NCI-H2107 (cell line): Measurements from ENCODE around the gene PFN2.
"Not testable (repeated sequence)": the region's sequence is repeated elsewhere in the genome, so short reads cannot be mapped to it uniquely, and the experiment has no call there.

Experiments used
- DNase-seq: peaks from one replicate; lab custom pipeline; 2025; lab: John Stamatoyannopoulos, UW

PFN2 gene

DNA sequence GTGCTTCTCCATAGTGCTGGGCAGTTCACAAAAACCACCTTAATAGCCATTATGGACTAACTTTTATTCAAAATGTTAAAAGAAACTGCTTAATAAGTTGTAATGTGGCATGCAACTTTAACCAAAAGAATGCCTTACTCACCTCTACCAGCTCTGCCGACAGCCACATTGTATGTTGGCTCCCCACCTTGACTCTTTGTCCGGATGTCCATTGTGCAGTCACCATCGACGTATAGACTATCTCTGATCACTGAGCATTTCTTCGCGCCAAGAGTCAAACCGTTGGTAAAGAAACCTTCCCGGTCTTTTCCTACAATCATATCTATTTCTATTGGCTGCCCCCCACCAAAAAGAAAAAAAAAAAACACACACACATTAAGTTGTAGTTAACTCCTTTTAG, 2.5 kb downstream of the PFN2 start:
- DNase-seq, result no peak

GRCh38 chr3:149967086-149967685, 3.5 kb downstream of the PFN2 start:
- DNase-seq, result peak; percentile 76

GRCh38 chr3:149965278-149965677, 5.4 kb downstream of the PFN2 start:
- DNase-seq, result no peak

GRCh38 chr3:149964291-149964690, 6.4 kb downstream of the PFN2 start:
- DNase-seq, result no peak

GRCh38 chr3:149963485-149963884, 7.2 kb downstream of the PFN2 start:
- no peak for DNase-seq

DNA sequence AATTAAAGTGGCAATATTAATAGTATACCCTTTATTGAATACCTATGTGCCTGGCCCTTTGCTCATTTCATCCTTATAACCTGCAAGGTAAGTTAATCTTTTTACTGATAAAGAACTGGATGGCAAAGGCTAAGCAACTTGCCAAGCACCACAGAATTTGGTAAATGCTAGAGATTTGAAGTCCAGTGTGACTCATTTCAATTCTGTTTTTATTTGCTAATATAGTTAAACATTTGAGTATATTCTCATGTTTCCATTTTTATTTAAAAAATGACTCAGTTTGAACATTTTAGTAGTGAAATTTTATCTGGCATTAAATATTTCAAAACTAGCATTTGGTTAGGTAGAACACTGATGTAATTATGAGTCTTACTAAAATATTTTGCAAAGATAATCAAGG, 11.3 kb downstream of the PFN2 start:
- DNase-seq, result no peak

DNA sequence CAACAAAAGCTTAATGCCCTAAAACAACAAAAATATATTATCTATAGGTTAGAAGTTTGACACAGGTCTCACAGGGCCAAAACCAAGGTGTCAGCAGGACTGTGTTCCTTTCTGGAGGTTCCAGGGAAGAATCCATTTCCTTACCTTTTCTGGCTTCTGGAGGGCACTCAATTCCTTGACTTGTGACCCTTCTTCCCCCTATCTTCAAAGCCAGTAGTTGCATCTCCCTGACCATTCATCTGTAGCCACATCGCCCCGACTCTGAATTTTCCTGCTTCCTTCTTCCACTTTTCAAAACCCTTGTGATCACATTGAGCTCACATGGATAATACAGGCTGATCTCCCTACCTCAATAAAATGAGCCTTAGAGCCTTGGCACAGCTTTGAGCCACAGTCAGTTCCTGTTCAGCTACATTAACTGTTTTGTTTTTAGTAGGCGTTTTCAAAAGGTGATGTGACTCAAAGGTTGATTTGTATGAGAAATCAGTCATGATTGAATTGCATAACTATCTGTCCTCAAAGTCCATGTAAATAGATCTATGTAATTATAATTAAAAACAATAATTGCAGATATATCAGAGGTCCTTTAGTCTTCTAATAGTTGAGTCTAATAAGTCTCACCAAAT, 12.4 kb downstream of the PFN2 start:
- no peak for DNase-seq

DNA sequence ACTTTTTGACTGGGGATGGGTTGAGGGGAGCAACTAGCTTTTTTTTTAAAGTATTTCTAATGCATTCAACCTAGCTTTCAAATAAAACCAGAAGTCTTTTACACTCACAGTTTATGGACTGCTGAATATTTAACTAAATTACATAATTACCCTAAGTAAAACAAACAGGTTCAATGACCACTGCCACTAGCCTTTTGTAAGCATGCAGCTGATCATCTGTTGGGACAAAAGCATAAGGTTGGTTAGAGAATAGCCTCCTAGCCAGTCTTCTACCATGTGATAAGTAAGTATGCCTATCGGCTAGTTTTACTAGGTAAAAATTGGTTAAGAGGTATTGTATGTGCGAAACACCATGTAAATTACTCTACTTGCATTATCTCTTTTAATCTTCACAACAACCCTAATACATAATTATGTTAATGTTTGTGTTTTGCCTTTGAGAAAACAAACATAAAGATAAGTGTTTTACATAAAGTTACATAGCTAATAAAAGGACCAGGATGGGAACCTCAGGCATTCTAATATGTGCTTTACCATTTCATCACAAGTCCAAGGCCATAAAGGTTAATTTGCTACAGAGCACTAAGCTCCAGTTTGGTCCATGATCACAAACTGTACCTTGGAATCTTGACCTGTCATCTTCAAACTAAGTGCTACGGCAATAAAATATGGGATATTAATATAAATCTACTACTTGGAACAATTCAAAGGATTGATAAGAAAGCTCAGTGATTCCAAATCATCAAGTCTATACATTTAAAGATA, 13.2 kb downstream of the PFN2 start:
- DNase-seq, result no peak

DNA sequence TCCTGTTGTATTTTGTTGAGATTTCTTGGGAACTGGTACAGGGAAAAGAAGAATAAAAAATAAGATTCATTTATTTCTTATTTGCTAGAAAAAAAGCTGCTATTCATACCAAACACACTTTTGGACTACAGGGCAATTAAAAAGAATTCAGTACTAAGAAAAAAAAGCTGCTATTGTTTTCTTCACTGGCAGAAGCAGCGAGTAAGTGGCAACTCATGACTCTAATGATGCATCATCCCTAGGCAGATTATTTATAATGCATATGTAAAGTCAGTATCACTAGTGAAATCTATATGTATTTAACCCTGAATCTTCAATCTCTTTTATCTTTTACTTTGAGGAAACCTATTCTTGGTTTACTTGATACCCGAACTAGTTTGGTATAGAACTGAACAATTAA, 15.2 kb downstream of the PFN2 start:
- no peak for DNase-seq

GRCh38 chr3:149954812-149955211, 15.9 kb downstream of the PFN2 start:
- DNase-seq, result no peak

DNA sequence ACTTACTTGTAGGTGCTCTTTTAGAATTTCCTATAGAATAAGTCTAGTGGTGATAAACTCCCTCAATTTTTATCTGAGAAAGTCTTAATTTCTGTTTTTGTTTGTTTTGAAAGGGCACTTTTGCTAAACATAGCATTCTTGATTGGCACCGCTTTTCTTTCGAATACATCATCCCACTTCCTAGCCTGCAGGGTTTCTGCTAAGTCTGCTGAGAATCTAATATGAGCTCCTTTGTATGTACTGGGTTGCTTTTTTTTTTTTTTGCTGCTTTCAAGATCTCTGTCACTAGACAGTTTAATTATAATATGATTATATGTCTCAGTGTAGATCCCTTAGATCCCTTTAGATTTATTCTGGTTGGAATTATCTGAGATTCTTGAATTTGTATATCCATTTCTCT, 21.5 kb downstream of the PFN2 start:
- no peak for DNase-seq

GRCh38 chr3:149947231-149947630, 23.5 kb downstream of the PFN2 start:
- no peak for DNase-seq

DNA sequence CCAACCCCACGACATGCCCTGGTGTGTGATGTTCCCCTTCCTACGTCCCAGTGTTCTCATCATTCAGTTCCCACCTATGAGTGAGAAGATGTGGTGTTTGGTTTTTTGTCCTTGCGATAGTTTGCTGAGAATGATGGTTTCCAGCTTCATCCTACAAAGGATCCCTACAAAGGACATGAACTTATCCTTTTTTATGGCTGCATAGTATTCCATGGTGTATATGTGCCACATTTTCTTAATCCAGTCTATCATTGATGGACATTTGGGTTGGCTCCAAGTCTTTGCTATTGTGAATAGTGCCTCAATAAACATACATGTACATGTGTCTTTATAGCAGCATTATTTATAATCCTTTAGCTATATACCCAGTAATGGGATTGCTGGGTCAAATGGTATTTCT, 26.7 kb downstream of the PFN2 start:
- not testable (repeated sequence) for DNase-seq

- no peak for DNase-seq
These were observed 28.3 kb downstream of the PFN2 start for GRCh38 chr3:149942409-149942808.

GRCh38 chr3:149941946-149942345, 28.7 kb downstream of the PFN2 start:
- no peak for DNase-seq

DNA sequence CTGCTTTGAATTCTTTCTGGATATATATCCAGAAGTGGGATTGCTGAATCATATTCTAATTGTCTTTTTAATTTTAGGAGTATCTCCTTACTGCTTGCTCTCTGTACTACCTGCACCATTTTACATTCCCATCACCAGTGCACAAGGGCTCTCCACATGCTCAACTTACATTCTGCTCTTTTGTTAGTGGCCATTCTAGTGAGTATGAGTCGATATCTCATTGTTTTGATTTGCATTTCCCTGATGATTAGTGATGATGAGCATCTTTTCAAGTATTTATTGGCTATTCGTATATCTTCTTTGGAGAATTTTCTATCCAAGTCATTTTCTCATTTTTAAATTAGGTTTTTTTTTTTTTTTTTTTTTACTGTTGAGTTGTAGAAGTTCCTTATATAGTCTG, 29.5 kb downstream of the PFN2 start:
- no peak for DNase-seq

DNA sequence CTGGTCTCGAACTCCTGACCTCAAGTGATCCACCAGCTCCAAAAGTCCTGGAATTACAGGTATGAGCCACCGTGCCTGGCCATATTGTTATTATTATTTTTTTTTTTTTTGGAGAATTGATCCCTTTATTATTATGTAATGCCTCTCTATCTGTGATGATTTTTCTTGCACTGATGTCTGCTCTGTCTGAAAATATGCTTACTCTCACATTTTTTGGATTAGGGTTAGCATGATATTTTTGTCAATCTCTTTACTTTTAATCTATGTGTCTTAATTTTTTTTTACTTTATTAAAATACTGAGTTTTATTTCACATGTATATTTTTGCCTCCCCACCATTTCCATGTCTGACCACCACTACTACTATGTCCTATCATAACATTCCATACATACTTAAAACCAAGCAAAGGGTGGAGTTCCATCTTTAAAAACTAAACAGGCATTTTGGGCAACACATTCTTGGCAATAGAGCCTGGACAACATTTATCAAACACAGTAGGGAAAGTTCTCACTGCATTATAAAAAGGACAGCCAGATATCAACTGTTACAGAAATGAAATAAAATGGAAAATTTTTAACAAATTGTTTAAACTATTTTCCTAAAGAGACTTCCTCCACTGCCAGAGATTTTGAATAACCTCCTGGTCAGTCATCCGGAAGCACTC, 32.2 kb downstream of the PFN2 start:
- DNase-seq, result not testable (repeated sequence)

- peak; percentile 46 for DNase-seq
These were observed 33.9 kb downstream of the PFN2 start for GRCh38 chr3:149936812-149937230.

DNA sequence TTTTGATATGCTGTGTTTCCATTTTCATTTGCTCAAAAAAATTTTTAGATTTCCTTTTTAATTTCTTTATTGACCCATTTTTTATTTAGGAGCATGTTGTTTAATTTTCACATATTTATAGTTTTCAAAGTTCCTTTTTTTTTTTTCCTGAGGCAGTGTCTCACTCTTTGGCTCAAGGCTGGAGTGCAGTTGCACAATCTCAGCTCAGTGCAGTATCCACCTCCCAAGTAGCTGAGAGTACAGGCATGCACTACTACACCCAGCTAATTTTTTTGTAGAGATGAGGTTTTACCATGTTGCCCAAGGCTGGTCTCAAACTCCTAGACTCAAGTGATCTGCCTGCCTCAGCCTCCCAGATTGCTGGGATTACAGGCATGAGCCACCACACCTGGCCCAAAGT, 36.2 kb downstream of the PFN2 start:
- DNase-seq, result no peak

- DNase-seq, result no peak
These were observed 36.8 kb downstream of the PFN2 start for GRCh38 chr3:149933858-149934257.

- no peak for DNase-seq
These were observed 37.7 kb downstream of the PFN2 start for GRCh38 chr3:149933008-149933407.

DNA sequence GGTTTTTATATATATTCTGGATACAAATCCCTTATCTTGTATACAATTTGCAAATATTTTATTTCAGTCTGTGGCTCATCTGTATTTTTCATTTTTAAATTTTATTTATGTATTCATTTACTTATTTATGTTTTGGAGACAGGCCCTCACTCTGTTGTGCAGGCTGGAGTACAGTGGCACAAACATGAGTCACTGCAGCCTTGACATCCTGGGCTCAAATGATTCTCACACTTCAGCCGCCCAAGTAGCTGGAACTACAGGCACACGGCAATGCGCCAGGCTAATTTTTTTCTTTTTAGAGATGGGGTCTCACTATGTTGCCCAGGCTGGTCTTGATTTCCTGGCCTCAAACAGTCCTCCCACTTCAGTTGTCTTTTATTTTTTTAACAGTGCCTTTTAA, 50.6 kb downstream of the PFN2 start:
- DNase-seq, result no peak

GRCh38 chr3:149919509-149919908, 51.2 kb downstream of the PFN2 start:
- no peak for DNase-seq
